GM19328 (cell line): ENCODE results near the gene TMEM238L.

Experiments
- ATAC-seq: cut with Tn5 transposase; IDR thresholded peaks from one replicate; pipeline ENCODE4 v1.9.1; 2021; ENCODE audit warnings: mild to moderate bottlenecking, moderate library complexity; ENCODE audit not compliant: unreplicated experiment

The TMEM238L gene

GRCh38 chr17:10805911-10806310 lies 2.0 kb upstream of the TMEM238L start:
- no peak for ATAC-seq

DNA sequence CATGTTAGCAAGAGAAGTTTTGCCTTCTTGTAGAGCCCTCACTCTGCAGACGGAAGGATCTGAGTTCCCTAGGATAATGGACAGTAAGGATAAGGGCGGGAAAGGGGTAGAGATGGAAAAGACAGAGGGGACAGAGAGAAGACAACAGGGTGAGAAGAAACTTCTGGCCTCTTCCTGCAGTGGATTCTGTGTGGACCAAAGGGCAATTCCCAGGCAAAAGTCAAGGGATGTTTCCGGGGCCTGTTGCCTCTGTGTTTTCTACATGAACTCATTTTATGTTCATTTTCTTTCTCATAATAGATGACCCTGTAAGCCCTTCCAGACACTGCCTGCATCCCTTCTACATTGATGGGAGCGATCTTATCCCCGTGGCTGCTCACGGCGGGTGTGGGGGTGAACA lies 647 bp upstream of the TMEM238L start:
- ATAC-seq: no peak

- no peak for ATAC-seq
Measured at GRCh38 chr17:10803350-10803749, 549 bp downstream of the TMEM238L start.

- ATAC-seq: no peak
Measured at GRCh38 chr17:10802496-10803284, 1.2 kb downstream of the TMEM238L start.

- no peak for ATAC-seq
Measured at GRCh38 chr17:10799407-10799806, 4.5 kb downstream of the TMEM238L start.

DNA sequence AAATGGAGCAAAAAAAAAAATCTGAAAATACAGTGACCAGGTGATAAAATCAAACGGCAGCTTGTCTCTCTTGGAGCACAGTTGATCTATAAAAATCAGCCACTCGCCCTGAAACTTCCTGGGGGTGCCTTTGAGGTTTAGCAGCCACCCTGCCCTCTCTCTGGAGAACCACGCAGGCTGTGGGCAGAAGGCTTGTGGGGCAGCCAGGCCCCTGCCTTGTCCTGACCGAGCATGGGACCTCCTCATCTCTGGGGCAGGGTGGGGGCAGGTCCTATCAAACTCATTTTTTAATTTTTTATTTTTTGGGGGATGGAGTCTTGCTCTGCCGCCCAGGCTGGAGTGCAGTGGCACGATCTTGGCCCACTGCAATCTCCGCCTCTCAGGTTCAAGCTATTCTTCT lies 5.0 kb downstream of the TMEM238L start:
- ATAC-seq: no peak

GRCh38 chr17:10798332-10798749 lies 5.6 kb downstream of the TMEM238L start:
- no peak for ATAC-seq

GRCh38 chr17:10797476-10798328 lies 6.2 kb downstream of the TMEM238L start:
- no peak for ATAC-seq

- no peak for ATAC-seq
Measured at GRCh38 chr17:10793816-10794215, 10.1 kb downstream of the TMEM238L start.

GRCh38 chr17:10793256-10793655 lies 10.6 kb downstream of the TMEM238L start:
- no peak for ATAC-seq

DNA sequence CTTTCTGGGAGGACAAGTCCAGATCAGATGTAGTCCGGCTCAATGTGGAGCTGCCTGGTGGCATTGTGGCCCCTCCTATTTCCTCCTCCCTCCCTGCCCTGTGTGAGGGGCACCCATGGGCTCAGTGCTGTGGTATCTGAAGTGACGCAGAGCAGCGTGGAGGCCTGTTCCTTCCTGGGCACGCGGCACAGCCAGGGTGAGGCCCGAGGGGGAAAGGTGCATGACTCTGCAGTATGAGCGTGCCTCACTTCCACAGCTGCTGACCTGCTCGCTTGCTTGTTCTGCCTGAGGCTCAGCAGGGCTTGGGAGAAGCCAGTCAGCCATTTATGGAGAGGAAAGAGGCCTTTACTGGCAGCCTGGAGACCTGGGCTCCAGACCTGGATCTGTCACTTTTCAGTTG lies 11.7 kb downstream of the TMEM238L start:
- no peak for ATAC-seq

GRCh38 chr17:10790491-10791401 lies 13.2 kb downstream of the TMEM238L start:
- ATAC-seq: no peak

- ATAC-seq: no peak
Measured at GRCh38 chr17:10789694-10790271, 14.1 kb downstream of the TMEM238L start.

DNA sequence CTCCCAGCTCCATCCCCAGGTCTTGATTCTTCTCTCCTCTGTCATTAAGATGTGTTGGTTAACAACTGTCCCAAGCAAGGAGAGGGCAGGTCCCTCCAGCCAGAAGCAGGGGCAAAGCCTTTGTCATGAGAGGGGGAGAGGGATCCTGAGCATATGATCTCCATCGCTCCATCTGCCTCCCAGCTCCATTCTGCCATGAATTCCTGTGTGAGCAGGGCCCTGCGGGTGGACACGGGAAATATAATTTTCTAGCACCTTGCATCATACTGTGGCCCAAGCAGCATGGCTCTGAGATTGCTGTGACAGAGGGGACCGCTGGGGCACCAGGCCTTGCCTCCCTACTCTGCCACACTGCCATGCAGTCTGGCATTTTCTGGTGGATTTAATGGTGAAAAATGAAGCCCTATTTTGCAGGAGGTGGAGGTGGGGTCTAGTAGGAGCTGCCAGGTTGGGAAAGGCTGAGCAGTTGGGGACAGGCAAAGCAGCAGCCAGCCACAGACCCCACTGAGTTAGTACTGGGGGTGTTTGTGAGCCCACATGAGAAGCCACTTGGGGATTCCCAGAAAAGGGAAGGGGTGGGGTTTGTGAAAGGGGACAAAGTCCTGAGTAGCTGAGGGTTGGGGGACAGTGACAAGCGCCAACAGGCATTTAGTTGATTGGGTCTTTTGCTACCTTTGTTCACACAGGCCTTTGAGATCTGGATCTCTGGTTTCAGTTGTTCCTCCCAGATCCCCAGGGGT lies 16.4 kb downstream of the TMEM238L start:
- ATAC-seq: no peak

DNA sequence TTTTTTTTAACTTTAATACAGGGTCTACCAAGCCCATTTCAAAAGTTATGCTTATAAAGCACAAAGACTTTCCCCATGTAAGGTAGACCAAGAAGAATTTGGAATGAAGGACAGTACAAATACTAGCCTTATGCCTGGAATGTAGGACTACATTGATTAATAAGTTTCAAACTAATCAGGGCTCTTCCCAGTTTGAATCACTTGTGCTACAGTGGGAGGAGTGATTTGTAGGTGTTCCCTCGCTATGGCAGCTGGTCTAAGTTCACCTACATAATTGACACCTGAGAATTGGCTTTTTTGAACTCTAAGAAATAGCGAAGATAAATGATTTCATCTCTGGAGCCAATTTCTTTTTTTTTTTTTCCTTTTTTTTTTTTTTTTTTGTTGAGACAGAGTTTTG lies 18.6 kb downstream of the TMEM238L start:
- no peak for ATAC-seq

GRCh38 chr17:10779609-10780008 lies 24.3 kb downstream of the TMEM238L start:
- no peak for ATAC-seq

- ATAC-seq: no peak
Measured at GRCh38 chr17:10777890-10778289, 26.0 kb downstream of the TMEM238L start.

- no peak for ATAC-seq
Measured at GRCh38 chr17:10777131-10777807, 26.6 kb downstream of the TMEM238L start.

GRCh38 chr17:10776381-10776780 lies 27.5 kb downstream of the TMEM238L start:
- ATAC-seq: no peak
